Transverse colon (tissue), 4 donors: ENCODE data around the gene GIPC1. TPM values are rescaled to one million over a fixed set of nuclear protein-coding genes. Genes with fewer than 3 reads are reported as not detected.
"Not testable (repeated sequence)": the region's sequence is repeated elsewhere in the genome, so short reads cannot be mapped to it uniquely, and the experiment has no call there.

Experiments used
- DNase-seq: peaks from one replicate; pipeline ENCODE4 v3.0.0-alpha.2; 2019
- H3K27ac ChIP-seq, 4 donors: fragments of 200-600 bp; sonication (generic); 2 replicates each; pipeline ENCODE4 v1.5.1; 2016 to 2018; ENCODE audit warnings: inconsistent platforms in 4 of 4
- H3K27me3 ChIP-seq: fragments of 200-600 bp; sonication (generic); 2 replicates; pipeline ENCODE4 v1.5.1; 2017; ENCODE audit warnings: inconsistent platforms
- H3K36me3 ChIP-seq, 4 donors: fragments of 200-600 bp; sonication (generic); 2 replicates each; pipeline ENCODE4 v1.5.1; 2017 to 2019; ENCODE audit warnings: inconsistent platforms in 4 of 4
- H3K4me1 ChIP-seq, 4 donors: fragments of 200-600 bp; sonication (generic); 2 replicates each; pipeline ENCODE4 v1.5.1; 2017 to 2020; ENCODE audit warnings: inconsistent platforms in 4 of 4
- H3K4me3 ChIP-seq, 4 donors: fragments of 200-600 bp; sonication (generic); 1 replicate in 1 of 4; 2 replicates in 3 of 4; pipeline versions ENCODE4 v1.5.1 to v1.6.1; 2017 to 2019; ENCODE audit warnings: inconsistent platforms in 4 of 4
- H3K9me3 ChIP-seq, 2 donors: fragments of 200-600 bp; sonication (generic); 2 replicates each; pipeline ENCODE4 v1.5.1; 2017 to 2019; ENCODE audit warnings: inconsistent platforms in 2 of 2
- CTCF ChIP-seq, 5 experiments: fragments of 200-600 bp in 3 of 5; fragments of 450-650 bp in 2 of 5; sonication (generic) in 3 of 5; IDR thresholded peaks; 1 replicate in 2 of 5; 2 replicates in 3 of 5; pipeline ENCODE4 v1.5.1; 2016 to 2017; ENCODE audit warnings: antibody characterized with exemption in 5 of 5, inconsistent platforms in 3 of 5, mild to moderate bottlenecking in 2 of 5, moderate library complexity in 1 of 5
- EP300 ChIP-seq: sonication (generic); formaldehyde crosslinking; IDR thresholded peaks from one replicate; pipeline ENCODE4 v1.6.1; 2017; ENCODE audit warnings: antibody characterized with exemption, low read depth
- POLR2A ChIP-seq: fragments of 450-650 bp; IDR thresholded peaks from one replicate; pipeline ENCODE4 v1.6.1; 2016; ENCODE audit warnings: antibody characterized with exemption, mild to moderate bottlenecking, moderate library complexity
- POLR2AphosphoS5 ChIP-seq, 3 donors: sonication (generic); formaldehyde crosslinking; IDR thresholded peaks; one replicate each; pipeline ENCODE4 v1.6.1; 2016; ENCODE audit warnings: antibody characterized with exemption in 3 of 3
- WGBS, 2 donors: methylation state at CpG; one replicate each; pipeline ENCODE4 v1.1.5; 2018; ENCODE audit warnings: low coverage in 1 of 2; 5-methylcytosine and 5-hydroxymethylcytosine counted together
- in situ Hi-C, 4 donors: fragments of 200-750 bp; cut with MboI; loops; one replicate each; pipeline versions ENCODE4 v1.15.0 to v1.15.1; 2017; ENCODE audit warnings: low sequenced_read_pairs in 3 of 4, low pct_ligation_motif_present in 1 of 4, low pct_unique_long_range_greater_than_20kb in 1 of 4
- intact Hi-C: fragments of 100-400 bp; cut with DNase I; formaldehyde crosslinking; loops from one replicate; pipeline ENCODE4 v1.15.1; 2023; ENCODE audit warnings: low total_unique reads
- total RNA-seq, 4 donors: library from RNA; depleted of rRNA; stranded (reverse); fragments of >200 nt; gene quantifications; one replicate each; pipeline ENCODE4 v1.1.0, GENCODE V29; 2016

GIPC1 gene
- total RNA-seq, 4 donors from 2014 or later, result 295 to 569 (median 362) TPM

GRCh38 chr19:14470031-14470876, 25.7 kb downstream of the GIPC1 start:
- in situ Hi-C loops (loop anchor here in 1 of 4 donors (25.0 kb wide), 1 partner anchor 283 kb away; no protein-coding TSS in a partner anchor), intact Hi-C loops (loop anchor here (10.0 kb wide), 1 partner anchor 325 kb away; no protein-coding TSS in a partner anchor)
- Histone ChIP-seq H3K4me1 (peaks cover 14 to 32% (median 26%) of the 10 kb centered on the region in 4 donors), H3K27me3 (peaks cover 29% of the 10 kb centered on the region), H3K36me3 (peaks cover 0 to 3% (median 0%) of the 10 kb centered on the region in 4 donors), H3K27ac (no peak overlapping the region), H3K9me3 (no peaks in the 10 kb centered on the region), H3K4me3 (no peak overlapping the region)
- no peak for TF ChIP-seq CTCF (IDR thresholded peaks at IDR 0.05)
- TF ChIP-seq POLR2A, result no peak
- TF ChIP-seq EP300, result no peak
- no peak for TF ChIP-seq POLR2AphosphoS5 (IDR thresholded peaks at IDR 0.05)
- 90 to 100% methylated on average over 1 to 31 of the region's 32 CpGs for WGBS, 2 donors
- no peak for DNase-seq

- no peak for TF ChIP-seq POLR2A
- TF ChIP-seq CTCF (IDR thresholded peaks at IDR 0.05), result no peak
- no peak for TF ChIP-seq EP300
- TF ChIP-seq POLR2AphosphoS5 (IDR thresholded peaks at IDR 0.05), result no peak
- H3K27ac ChIP-seq, result no peak overlapping the region
- H3K36me3 ChIP-seq, result peaks cover 0 to 12% (median 3%) of the 10 kb centered on the region in 4 donors
- intact Hi-C loops (no loop called here), in situ Hi-C loops (loop anchor here in 1 of 4 donors (25.0 kb wide), 1 partner anchor 281 kb away; no protein-coding TSS in a partner anchor)
- H3K27me3 ChIP-seq, result peaks cover 6% of the 10 kb centered on the region
- H3K4me1 ChIP-seq, result peaks cover 9 to 12% (median 10%) of the 10 kb centered on the region in 4 donors
- no peak overlapping the region for H3K4me3 ChIP-seq
- WGBS, 2 donors, result 76 to 100% methylated on average over 4 to 9 of the region's 9 CpGs
- H3K9me3 ChIP-seq, result no peaks in the 10 kb centered on the region
- DNase-seq, result no peak
Measured at GRCh38 chr19:14467816-14468215, 28.1 kb downstream of the GIPC1 start.

DNA sequence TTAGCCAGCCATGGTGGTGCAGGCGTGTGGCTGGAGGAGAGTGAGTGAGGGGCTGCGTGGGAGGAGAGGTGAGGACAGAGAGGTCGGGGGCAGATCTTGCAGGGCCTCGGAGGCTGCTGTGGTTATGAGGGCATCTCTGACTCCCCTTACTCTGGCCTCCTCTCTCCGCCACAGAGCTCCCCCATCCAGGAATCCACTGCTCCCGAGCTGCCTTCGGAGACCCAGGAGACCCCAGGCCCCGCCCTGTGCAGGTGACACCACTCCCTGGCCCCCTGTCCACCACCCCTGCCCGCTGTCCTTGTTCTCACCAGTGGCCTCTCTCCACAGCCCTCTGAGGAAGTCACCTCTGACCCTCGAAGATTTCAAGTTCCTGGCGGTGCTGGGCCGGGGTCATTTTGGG, 28.5 kb downstream of the GIPC1 start:
- in situ Hi-C loops, result loop anchor here in 1 of 4 donors (25.0 kb wide), 1 partner anchor 280 kb away; no protein-coding TSS in a partner anchor
- intact Hi-C loops, result no loop called here
- TF ChIP-seq POLR2AphosphoS5 (IDR thresholded peaks at IDR 0.05) (no peak), CTCF (IDR thresholded peaks at IDR 0.05) (no peak), POLR2A (no peak), EP300 (no peak)
- DNase-seq, result no peak
- Histone ChIP-seq H3K27me3 (peaks cover 2% of the 10 kb centered on the region), H3K27ac (no peak overlapping the region), H3K4me1 (peaks cover 6 to 8% (median 6%) of the 10 kb centered on the region in 4 donors), H3K36me3 (peaks cover 0 to 12% (median 3%) of the 10 kb centered on the region in 4 donors), H3K4me3 (no peak overlapping the region), H3K9me3 (no peaks in the 10 kb centered on the region)
- WGBS, 2 donors, result 70 to 91% methylated on average over 2 to 12 of the region's 12 CpGs

DNA sequence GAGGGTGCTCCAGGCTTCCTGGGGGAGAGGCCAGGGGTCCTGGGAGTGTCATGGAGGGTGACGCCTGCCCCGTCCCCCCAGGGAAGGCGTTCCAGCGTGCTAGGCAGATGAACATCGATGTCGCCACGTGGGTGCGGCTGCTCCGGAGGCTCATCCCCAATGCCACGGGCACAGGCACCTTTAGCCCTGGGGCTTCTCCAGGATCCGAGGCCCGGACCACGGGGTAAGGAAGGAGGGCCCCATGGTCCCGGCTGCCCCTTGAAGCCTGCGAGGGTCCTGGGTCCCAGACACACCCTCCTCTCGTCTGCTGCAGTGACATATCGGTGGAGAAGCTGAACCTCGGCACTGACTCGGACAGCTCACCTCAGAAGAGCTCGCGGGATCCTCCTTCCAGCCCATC, 32.2 kb downstream of the GIPC1 start:
- H3K9me3 ChIP-seq, result no peaks in the 10 kb centered on the region
- DNase-seq, result no peak
- no peak overlapping the region for H3K4me3 ChIP-seq
- in situ Hi-C loops, result loop anchor here in 1 of 4 donors (25.0 kb wide), 1 partner anchor 276 kb away; no protein-coding TSS in a partner anchor
- intact Hi-C loops, result no loop called here
- H3K36me3 ChIP-seq, result peaks cover 0 to 12% (median 3%) of the 10 kb centered on the region in 4 donors
- H3K4me1 ChIP-seq, result no peaks in the 10 kb centered on the region
- TF ChIP-seq POLR2A, result no peak
- TF ChIP-seq POLR2AphosphoS5 (IDR thresholded peaks at IDR 0.05), result no peak
- no peak for TF ChIP-seq CTCF (IDR thresholded peaks at IDR 0.05)
- TF ChIP-seq EP300, result no peak
- no peak overlapping the region for H3K27ac ChIP-seq
- 95% methylated on average over 21 of the region's 21 CpGs; no CpG with 5 or more reads in 1 of the 2 donors for WGBS, 2 donors
- H3K27me3 ChIP-seq, result no peaks in the 10 kb centered on the region

- H3K27ac ChIP-seq, H3K4me3 ChIP-seq, DNase-seq, H3K9me3 ChIP-seq, intact Hi-C loops, H3K4me1 ChIP-seq, H3K27me3 ChIP-seq: not testable (repeated sequence)
- peaks cover 0 to 12% (median 3%) of the 10 kb centered on the region in 4 donors for H3K36me3 ChIP-seq
- 92% methylated on average over 7 of the region's 7 CpGs; no CpG with 5 or more reads in 1 of the 2 donors for WGBS, 2 donors
- in situ Hi-C loops, result loop anchor here in 1 of 4 donors (25.0 kb wide), 1 partner anchor 275 kb away; no protein-coding TSS in a partner anchor
Measured at GRCh38 chr19:14462401-14462800, 33.5 kb downstream of the GIPC1 start.
